GM23338 (cell line): ENCODE data around the gene PBXIP1.
A peak's percentile ranks its signal among the peaks of the same experiment; 100 is the strongest.

ENCODE experiments used
- CTCF ChIP-seq, 2 experiments: fragments of 200-600 bp in 1 of 2; sonication (generic) in 1 of 2; conservative IDR thresholded peaks; 2 replicates each; pipeline versions ENCODE4 v1.5.1 to v1.6.1; 2016 to 2017; ENCODE audit warnings: antibody characterized with exemption in 2 of 2, low read depth in 2 of 2, mild to moderate bottlenecking in 2 of 2, moderate library complexity in 1 of 2
- EZH2 ChIP-seq: fragments of 200-600 bp; sonication (generic); IDR thresholded peaks from one replicate; pipeline ENCODE4 v1.8.0; 2017; ENCODE audit warnings: antibody characterized with exemption, mild to moderate bottlenecking, low read depth; ENCODE audit not compliant: unreplicated experiment
- EZH2phosphoT487 ChIP-seq: fragments of 200-600 bp; sonication (generic); IDR thresholded peaks from one replicate; pipeline ENCODE4 v1.8.1; 2018; ENCODE audit warnings: antibody characterized with exemption; ENCODE audit not compliant: unreplicated experiment
- JUNB ChIP-seq: IDR thresholded peaks from one replicate; pipeline ENCODE4 v1.6.1; 2016; ENCODE audit warnings: antibody characterized with exemption; ENCODE audit not compliant: unreplicated experiment
- POLR2AphosphoS5 ChIP-seq: IDR thresholded peaks from 2 replicates; pipeline ENCODE4 v1.6.1; 2016; ENCODE audit warnings: antibody characterized with exemption, low read depth
- REST ChIP-seq: IDR thresholded peaks from one replicate; pipeline ENCODE4 v1.6.1; 2018; ENCODE audit warnings: antibody characterized with exemption; ENCODE audit not compliant: unreplicated experiment
- ZNF114 ChIP-seq: fragments of 250-450 bp; sonication (Bioruptor Pico); IDR thresholded peaks from 2 replicates; pipeline ENCODE4 v1.5.0; 2020; ENCODE audit warnings: mild to moderate bottlenecking, moderate library complexity
- ZNF331 ChIP-seq: fragments of 250-450 bp; sonication (Bioruptor Pico); IDR thresholded peaks from 2 replicates; pipeline ENCODE4 v1.5.0; 2020; ENCODE audit warnings: low read depth, mild to moderate bottlenecking, moderate library complexity

- TF ChIP-seq JUNB: no peak
- no peak; a peak in 1 of 4 replicates for TF ChIP-seq CTCF (conservative IDR thresholded peaks at IDR 0.05; ENCODE audit: low read depth in 2 of 2)
- TF ChIP-seq EZH2phosphoT487: no peak
- TF ChIP-seq ZNF331 (CRISPR knock-in tag): no peak
- TF ChIP-seq EZH2: no peak
- TF ChIP-seq POLR2AphosphoS5: peak; percentile 73
- no peak for TF ChIP-seq REST
- no peak for TF ChIP-seq ZNF114
Observed at GRCh38 chr1:154973344-154974101, 17.6 kb upstream of the PBXIP1 start.
